RWPE1 (cell line): ENCODE data around the gene IL17B.

Experiments used
- CTCF ChIA-PET: fragments of 350-600 bp; sonication (Branson Sonifier 250); formaldehyde crosslinking; extraction: SDS; loops from one replicate; lab custom pipeline; 2021; lab: Yijun Ruan, JAX
- POLR2A ChIA-PET: fragments of 400-600 bp; formaldehyde crosslinking; extraction: SDS; loops from one replicate; lab custom pipeline; 2020; ENCODE audit warnings: antibody characterized with exemption; ENCODE audit not compliant: low non-redundant PET; lab: Yijun Ruan, JAX
- DNase-seq: peaks from one replicate; pipeline ENCODE4 v3.0.0; 2012; ENCODE audit warnings: low spot score
- H3K27ac ChIP-seq: fragments of 450-650 bp; 2 replicates; pipeline ENCODE4 v1.5.1; 2017
- TF ChIP-seq, protein P1 (sequence below): fragments of 450-650 bp; conservative IDR thresholded peaks from 2 replicates; pipeline ENCODE4 v1.5.1; 2017; ENCODE audit warnings: low read depth, mild to moderate bottlenecking

Gene IL17B

DNA sequence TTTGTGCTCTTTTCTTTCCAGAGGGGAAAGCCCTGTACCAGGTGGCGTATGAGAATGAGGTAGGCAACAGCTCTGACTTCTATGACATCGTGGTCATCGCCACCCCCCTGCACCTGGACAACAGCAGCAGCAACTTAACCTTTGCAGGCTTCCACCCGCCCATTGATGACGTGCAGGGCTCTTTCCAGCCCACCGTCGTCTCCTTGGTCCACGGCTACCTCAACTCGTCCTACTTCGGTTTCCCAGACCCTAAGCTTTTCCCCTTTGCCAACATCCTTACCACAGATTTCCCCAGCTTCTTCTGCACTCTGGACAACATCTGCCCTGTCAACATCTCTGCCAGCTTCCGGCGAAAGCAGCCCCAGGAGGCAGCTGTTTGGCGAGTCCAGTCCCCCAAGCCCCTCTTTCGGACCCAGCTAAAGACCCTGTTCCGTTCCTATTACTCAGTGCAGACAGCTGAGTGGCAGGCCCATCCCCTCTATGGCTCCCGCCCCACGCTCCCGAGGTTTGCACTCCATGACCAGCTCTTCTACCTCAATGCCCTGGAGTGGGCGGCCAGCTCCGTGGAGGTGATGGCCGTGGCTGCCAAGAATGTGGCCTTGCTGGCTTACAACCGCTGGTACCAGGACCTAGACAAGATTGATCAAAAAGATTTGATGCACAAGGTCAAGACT is 11.0 kb downstream of the IL17B start:
- TF ChIP-seq, protein P1, sequence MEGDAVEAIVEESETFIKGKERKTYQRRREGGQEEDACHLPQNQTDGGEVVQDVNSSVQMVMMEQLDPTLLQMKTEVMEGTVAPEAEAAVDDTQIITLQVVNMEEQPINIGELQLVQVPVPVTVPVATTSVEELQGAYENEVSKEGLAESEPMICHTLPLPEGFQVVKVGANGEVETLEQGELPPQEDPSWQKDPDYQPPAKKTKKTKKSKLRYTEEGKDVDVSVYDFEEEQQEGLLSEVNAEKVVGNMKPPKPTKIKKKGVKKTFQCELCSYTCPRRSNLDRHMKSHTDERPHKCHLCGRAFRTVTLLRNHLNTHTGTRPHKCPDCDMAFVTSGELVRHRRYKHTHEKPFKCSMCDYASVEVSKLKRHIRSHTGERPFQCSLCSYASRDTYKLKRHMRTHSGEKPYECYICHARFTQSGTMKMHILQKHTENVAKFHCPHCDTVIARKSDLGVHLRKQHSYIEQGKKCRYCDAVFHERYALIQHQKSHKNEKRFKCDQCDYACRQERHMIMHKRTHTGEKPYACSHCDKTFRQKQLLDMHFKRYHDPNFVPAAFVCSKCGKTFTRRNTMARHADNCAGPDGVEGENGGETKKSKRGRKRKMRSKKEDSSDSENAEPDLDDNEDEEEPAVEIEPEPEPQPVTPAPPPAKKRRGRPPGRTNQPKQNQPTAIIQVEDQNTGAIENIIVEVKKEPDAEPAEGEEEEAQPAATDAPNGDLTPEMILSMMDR: no peak
- H3K27ac ChIP-seq: peak overlapping the region; percentile 5; the same call in 1 of the 2 replicates
- ChIA-PET CTCF (interaction anchor here (0.5 to 2.9 kb wide), 31 partner anchors 8 to 687 kb away, joined by 3 to 18 read pairs (median 5); partner anchors contain the start of genes GRPEL2 and PCYOX1L), POLR2A (no interaction called here)
- no peak for DNase-seq

DNA sequence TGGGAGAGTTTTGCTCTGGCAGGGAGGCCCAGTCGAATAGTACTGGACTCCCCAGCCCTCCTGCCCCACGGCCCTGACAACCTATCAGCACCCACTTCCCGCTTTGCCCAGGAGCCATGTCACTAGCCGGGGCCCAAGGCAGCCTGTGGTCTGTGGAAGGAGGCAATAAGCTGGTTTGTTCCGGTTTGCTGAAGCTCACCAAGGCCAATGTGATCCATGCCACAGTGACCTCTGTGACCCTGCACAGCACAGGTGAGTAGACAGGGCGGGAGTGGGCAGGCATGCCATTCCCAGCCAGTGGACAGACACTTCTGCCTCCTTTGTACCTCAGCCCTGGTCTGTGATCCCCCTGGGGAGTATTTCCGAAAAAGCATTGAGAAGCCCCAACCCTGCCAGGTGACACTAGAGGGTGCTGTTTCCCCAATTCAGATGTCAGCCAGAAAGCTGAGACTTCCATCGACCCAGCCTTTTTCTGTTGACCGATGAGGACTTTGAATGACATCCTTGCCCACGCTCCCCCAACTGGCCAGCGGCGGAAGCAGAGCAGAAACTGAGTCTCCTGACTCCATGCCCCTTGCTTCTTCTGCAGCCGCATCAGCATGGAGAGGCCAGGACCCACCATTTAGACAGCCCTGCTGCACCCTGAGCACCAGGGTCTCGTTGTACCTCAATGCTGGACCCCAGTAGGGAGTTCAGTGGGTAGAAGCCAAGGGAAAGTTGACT is 11.7 kb downstream of the IL17B start:
- ChIA-PET POLR2A (no interaction called here), CTCF (interaction anchor here (0.5 to 2.9 kb wide), 36 partner anchors 9 to 688 kb away, joined by 3 to 18 read pairs (median 4); partner anchors contain the start of genes GRPEL2 and PCYOX1L)
- H3K27ac ChIP-seq: peak overlapping the region; percentile 5; the same call in 1 of the 2 replicates
- peak; percentile 85 for DNase-seq
- TF ChIP-seq, protein P1: peak; percentile 85

DNA sequence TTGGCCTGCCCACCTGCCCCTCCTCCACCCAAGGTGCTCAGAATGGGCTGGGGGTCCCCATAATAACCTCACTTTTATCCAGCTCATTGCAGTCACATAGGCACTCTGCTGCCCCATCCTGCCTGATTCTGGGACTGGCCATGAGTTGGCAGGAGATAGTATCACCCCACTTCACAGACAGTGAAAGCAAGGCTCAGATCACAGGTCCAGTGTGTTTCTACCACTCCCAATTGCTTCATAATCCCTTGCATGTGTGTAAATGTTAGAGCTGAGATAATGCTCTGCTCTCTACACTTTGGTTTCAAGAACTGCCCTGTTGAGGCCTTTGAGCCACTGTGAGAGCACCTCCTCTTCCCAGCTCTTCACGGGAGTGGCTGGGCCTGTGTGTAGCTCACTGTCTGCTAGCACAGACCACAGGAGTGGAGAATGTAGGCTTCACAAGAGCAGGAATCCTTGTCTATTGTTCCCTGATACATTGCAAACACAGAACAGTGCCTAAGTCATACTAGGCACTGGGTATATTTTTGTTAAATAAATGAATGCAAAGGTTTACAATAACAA is 12.8 kb downstream of the IL17B start:
- CTCF ChIA-PET: interaction anchor here (0.6 to 2.9 kb wide), 7 partner anchors 8 to 230 kb away, joined by 3 to 18 read pairs (median 6); partner anchors contain the start of genes GRPEL2 and PCYOX1L
- POLR2A ChIA-PET: no interaction called here
- no peak for DNase-seq
- TF ChIP-seq, protein P1: no peak
- no peak overlapping the region for H3K27ac ChIP-seq

DNA sequence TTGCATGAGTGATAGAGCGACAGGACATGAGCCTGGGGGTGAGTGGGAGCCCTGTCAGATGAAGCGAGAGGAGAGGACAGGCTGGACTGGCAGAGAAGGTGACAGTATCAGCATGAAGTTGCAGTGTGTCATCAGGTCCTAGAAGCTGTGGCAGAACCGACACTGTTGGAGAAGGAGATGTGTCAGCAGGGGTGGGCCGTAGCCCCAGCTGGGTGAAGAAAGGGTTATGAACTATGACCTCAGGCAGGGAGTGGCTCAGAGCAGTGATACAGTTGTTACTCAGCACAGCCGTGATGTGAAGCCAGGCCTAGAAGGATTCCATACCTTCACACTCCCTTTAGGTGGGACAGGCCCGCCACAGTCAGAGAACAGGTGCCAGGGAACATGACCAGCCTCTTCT is 13.7 kb downstream of the IL17B start:
- CTCF ChIA-PET: interaction anchor here (0.6 to 2.9 kb wide), 2 partner anchors 7 to 240 kb away, joined by 3 to 16 read pairs; partner anchors contain the start of gene PCYOX1L
- H3K27ac ChIP-seq: no peak overlapping the region
- TF ChIP-seq, protein P1: no peak
- POLR2A ChIA-PET: no interaction called here
- no peak for DNase-seq

DNA sequence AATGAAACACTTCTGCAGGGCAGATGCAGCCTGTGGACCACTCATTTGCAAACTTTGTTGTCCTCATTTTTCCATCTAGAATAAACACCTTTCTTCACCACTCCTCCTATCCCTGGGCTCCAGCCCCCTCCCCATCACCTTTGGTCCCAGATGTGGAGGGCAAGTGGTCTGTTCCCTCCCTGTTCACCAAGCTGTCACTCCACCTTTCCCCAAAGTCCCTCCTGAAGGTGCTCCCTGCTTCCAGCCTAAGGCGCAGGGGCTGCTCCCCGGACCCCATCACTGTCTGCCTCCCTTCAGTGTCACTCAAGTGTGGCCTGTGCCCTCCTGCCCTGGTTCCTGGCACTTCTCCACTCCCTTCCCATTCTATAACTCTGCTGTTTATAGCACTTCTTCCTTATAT is 14.4 kb downstream of the IL17B start:
- ChIA-PET POLR2A (no interaction called here), CTCF (interaction anchor here (0.6 kb wide), 1 partner anchor 241 kb away, joined by 3 read pairs; no protein-coding TSS in a partner anchor)
- TF ChIP-seq, protein P1: no peak
- DNase-seq: no peak
- H3K27ac ChIP-seq: no peak overlapping the region

DNA sequence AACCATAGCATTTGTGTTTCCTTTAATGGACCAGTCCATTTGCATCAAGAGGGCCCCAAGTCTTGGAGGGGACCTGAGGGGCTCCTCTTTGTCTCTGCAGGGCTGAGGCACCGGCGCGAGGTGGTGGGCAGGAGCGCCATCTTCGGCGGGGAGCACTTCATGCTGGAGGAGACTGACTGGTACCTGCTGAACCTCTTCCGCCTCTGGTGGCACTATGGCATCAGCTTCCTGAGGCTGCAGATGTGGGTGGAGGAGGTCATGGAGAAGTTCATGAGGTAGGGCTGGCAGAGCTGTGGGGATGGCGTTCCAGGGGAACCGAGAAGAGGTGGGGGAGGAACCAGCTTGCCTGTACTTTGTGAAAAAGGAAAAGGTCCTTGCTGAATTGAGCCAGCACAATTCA is 15.2 kb downstream of the IL17B start:
- TF ChIP-seq, protein P1: no peak
- DNase-seq: no peak
- H3K27ac ChIP-seq: no peak overlapping the region
- POLR2A ChIA-PET: no interaction called here
- CTCF ChIA-PET: no interaction called here
